PC-9 (cell line): ENCODE measurements around the gene RNASE12.

Experiments
- EZH2 ChIP-seq: fragments of 200-600 bp; sonication (generic); IDR thresholded peaks from 2 replicates; pipeline ENCODE4 v1.8.0; 2017; ENCODE audit warnings: antibody characterized with exemption, low read depth
- TF ChIP-seq, protein P1 (sequence below): fragments of 200-600 bp; sonication (generic); conservative IDR thresholded peaks from 2 replicates; pipeline ENCODE4 v1.6.1; 2017; ENCODE audit warnings: mixed run types, antibody characterized with exemption, mild to moderate bottlenecking, moderate library complexity

DNA sequence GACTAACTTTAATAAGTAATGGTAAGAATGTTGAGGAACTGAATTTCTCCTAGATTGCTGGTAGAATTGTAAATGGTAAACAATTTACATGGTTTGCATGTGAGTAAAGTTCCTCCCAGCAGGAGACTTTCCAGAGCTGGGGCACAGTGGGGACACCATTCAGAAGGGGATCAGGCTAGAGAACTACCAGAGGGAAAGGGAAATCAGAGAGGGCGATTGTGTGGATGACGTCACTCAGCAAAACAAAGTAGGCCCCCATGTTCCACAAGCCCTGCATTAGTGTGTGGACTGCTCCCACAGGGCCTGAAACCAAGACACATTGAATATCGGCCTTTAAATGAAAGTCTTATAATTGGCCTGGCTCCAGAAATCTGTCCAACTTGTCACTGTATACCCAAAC, 12.9 kb downstream of the RNASE12 start:
- TF ChIP-seq, protein P1, sequence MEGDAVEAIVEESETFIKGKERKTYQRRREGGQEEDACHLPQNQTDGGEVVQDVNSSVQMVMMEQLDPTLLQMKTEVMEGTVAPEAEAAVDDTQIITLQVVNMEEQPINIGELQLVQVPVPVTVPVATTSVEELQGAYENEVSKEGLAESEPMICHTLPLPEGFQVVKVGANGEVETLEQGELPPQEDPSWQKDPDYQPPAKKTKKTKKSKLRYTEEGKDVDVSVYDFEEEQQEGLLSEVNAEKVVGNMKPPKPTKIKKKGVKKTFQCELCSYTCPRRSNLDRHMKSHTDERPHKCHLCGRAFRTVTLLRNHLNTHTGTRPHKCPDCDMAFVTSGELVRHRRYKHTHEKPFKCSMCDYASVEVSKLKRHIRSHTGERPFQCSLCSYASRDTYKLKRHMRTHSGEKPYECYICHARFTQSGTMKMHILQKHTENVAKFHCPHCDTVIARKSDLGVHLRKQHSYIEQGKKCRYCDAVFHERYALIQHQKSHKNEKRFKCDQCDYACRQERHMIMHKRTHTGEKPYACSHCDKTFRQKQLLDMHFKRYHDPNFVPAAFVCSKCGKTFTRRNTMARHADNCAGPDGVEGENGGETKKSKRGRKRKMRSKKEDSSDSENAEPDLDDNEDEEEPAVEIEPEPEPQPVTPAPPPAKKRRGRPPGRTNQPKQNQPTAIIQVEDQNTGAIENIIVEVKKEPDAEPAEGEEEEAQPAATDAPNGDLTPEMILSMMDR: no peak
- TF ChIP-seq EZH2: no peak
